ENCODE measurements around the gene MED26.
A peak's percentile ranks its signal among the peaks of the same experiment; 100 is the strongest.

MED26 gene

GRCh38 chr19:16542910-16543472, 85.0 kb downstream of the MED26 start:
- no peak for TF ChIP-seq CTCF (IDR thresholded peaks at IDR 0.05; ENCODE audit: low read depth, low read length, missing control alignments)
- peak overlapping the region; percentile 99 for H3K4me3 ChIP-seq (replicated peaks; ENCODE audit: low read depth, low read length)
- no peak for DNase-seq (ENCODE audit: extremely low read depth, low read depth)

- no peak for TF ChIP-seq CTCF (IDR thresholded peaks at IDR 0.05; ENCODE audit: low read depth, low read length, missing control alignments)
- DNase-seq (ENCODE audit: extremely low read depth, low read depth): peak; percentile 72
- H3K4me3 ChIP-seq (replicated peaks; ENCODE audit: low read depth, low read length): peak within 1 kb of the TSS; percentile 99
Observed at GRCh38 chr19:16542045-16542909, 85.7 kb downstream of the MED26 start, which contains the start of gene CHERP. CHERP (minus strand) TSS chr19:16542437; CDS start chr19:16542378, 59 bp downstream.

- DNase-seq (ENCODE audit: extremely low read depth, low read depth): no peak
Observed at GRCh38 chr19:16541526-16542044, 86.4 kb downstream of the MED26 start.

GRCh38 chr19:16540948-16541347, 87.1 kb downstream of the MED26 start:
- peak overlapping the region; percentile 99 for H3K4me3 ChIP-seq (replicated peaks; ENCODE audit: low read depth, low read length)
- TF ChIP-seq CTCF (IDR thresholded peaks at IDR 0.05; ENCODE audit: low read depth, low read length, missing control alignments): no peak
- DNase-seq (ENCODE audit: extremely low read depth, low read depth): no peak

More at GRCh38 chr19:16541526-16542044, 86.4 kb downstream of the MED26 start:
- H3K4me3 ChIP-seq (replicated peaks; ENCODE audit: low read depth, low read length): peak overlapping the region; percentile 99
- TF ChIP-seq CTCF (IDR thresholded peaks at IDR 0.05; ENCODE audit: low read depth, low read length, missing control alignments): no peak

- no peak for DNase-seq (ENCODE audit: extremely low read depth, low read depth)
- H3K4me3 ChIP-seq (replicated peaks; ENCODE audit: low read depth, low read length): no peak overlapping the region
- TF ChIP-seq CTCF (IDR thresholded peaks at IDR 0.05; ENCODE audit: low read depth, low read length, missing control alignments): no peak
Observed at GRCh38 chr19:16537111-16537510, 90.9 kb downstream of the MED26 start.

- no peak overlapping the region for H3K4me3 ChIP-seq (replicated peaks; ENCODE audit: low read depth, low read length)
- TF ChIP-seq CTCF (IDR thresholded peaks at IDR 0.05; ENCODE audit: low read depth, low read length, missing control alignments): no peak
- no peak for DNase-seq (ENCODE audit: extremely low read depth, low read depth)
Observed at GRCh38 chr19:16536130-16536529, 91.9 kb downstream of the MED26 start.

Data from HFF-Myc (cell line).